ENCODE data around the gene FIGLA.
"Not testable (repeated sequence)": the region's sequence is repeated elsewhere in the genome, so short reads cannot be mapped to it uniquely, and the experiment has no call there.

- TF ChIP-seq CTCF (IDR thresholded peaks at IDR 0.05; ENCODE audit: insufficient read depth, low read length); POLR2AphosphoS5 (IDR thresholded peaks at IDR 0.05; ENCODE audit: low read depth); SPI1 (IDR thresholded peaks at IDR 0.05; ENCODE audit: borderline replicate concordance, low read depth): not testable (repeated sequence)
Observed at GRCh38 chr2:70739492-70739891, 51.0 kb downstream of the FIGLA start.

Data from HL-60 (cell line).